Measurements from ENCODE around the gene DDAH1. TPM values are rescaled to one million over a fixed set of nuclear protein-coding genes. Genes with fewer than 3 reads are reported as not detected.

Gene DDAH1
- total RNA-seq, 6 experiments from 2014 or later, result 54.9 to 94.9 (median 66.2) TPM

DNA sequence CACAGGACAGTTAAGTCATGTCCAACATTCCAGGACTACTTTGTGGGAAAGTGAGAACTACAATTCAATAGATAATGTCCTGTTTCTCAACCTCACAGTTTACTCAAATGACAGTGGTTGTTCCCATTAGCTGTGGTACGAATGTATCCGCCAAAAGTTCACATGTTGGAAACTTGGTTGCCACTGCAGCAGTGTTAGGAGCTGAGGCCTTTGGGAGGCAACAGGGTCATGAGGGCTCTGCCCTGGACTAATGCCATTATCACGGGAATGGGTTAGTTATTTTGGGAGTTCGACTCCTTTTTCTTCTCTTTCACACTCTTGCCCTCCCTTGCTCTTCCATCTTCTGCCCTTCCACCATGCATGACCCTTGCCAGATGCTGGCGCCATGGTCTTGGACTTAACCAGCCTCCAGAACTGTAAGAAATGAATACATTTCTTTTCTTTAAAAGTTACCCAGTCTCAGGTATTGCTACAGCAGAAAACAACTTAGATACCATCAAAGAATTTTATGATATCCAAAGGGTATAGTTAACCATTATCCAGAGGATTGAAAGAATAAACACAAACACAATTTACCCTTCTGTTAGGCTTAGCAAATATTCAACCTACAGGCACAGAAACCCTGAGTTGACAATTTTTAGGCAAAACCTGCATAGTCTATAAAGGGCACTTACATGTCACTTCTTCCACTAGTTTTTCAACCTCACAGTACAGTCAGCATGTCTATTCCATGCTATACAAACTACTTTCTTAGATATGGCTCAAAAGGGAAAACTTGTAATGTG, 196.0 kb downstream of the DDAH1 start:
- intact Hi-C loops (cut with DNase I), result no loop called here
- no peak for DNase-seq
- no peaks in the 10 kb centered on the region for H3K27me3 ChIP-seq
- H3K9me3 ChIP-seq, result no peaks in the 10 kb centered on the region
- WGBS (ENCODE audit: insufficient coverage, low coverage, low lambda C conversion rate, missing lambda C conversion rate), result 32% methylated on average over 5 of the region's 5 CpGs
- no peak for TF ChIP-seq POLR2A (IDR thresholded peaks at IDR 0.05)
- TF ChIP-seq, protein P1, sequence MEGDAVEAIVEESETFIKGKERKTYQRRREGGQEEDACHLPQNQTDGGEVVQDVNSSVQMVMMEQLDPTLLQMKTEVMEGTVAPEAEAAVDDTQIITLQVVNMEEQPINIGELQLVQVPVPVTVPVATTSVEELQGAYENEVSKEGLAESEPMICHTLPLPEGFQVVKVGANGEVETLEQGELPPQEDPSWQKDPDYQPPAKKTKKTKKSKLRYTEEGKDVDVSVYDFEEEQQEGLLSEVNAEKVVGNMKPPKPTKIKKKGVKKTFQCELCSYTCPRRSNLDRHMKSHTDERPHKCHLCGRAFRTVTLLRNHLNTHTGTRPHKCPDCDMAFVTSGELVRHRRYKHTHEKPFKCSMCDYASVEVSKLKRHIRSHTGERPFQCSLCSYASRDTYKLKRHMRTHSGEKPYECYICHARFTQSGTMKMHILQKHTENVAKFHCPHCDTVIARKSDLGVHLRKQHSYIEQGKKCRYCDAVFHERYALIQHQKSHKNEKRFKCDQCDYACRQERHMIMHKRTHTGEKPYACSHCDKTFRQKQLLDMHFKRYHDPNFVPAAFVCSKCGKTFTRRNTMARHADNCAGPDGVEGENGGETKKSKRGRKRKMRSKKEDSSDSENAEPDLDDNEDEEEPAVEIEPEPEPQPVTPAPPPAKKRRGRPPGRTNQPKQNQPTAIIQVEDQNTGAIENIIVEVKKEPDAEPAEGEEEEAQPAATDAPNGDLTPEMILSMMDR (IDR thresholded peaks at IDR 0.05), result no peak
- peaks cover 0 to 42% (median 15%) of the 10 kb centered on the region in 4 donors for H3K4me1 ChIP-seq
- H3K27ac ChIP-seq, result peak overlapping the region in 2 of 3 donors; percentile 48 to 80
- ATAC-seq, result peak; percentile 77 to 91 (median 88)
- peaks cover 3 to 34% (median 8%) of the 10 kb centered on the region in 4 donors for H3K36me3 ChIP-seq
- peak overlapping the region in 1 of 3 donors; percentile 4 for H3K4me3 ChIP-seq

Small RNA genes lying within 50 kb of the gene (small RNA-seq; reads per million reads assigned to genes)
- 0 reads per million in 2 experiments for gene RF00019

Other genes starting within 250 kb of the DDAH1 start
- 1 to 10 TPM; 4.7 to 8.0 (median 6.7) TPM for gene C1orf52, start 205.5 kb downstream of the DDAH1 start, total RNA-seq
- gene BCL10, start 188.5 kb downstream of the DDAH1 start, total RNA-seq, result 10 to 100 TPM in 2 of 6 experiments, 1 to 10 TPM in 4; 7.3 to 14.1 (median 9.1) TPM
- gene CCN1, start 115.6 kb upstream of the DDAH1 start, total RNA-seq, result 10 to 100 TPM in 5 of 6 experiments, 1 to 10 TPM in 1; 6.7 to 62.4 (median 47.8) TPM
- 1 to 10 TPM; 3.1 to 5.1 (median 4.2) TPM for gene ZNHIT6, start 243.3 kb upstream of the DDAH1 start, total RNA-seq